SK-N-SH (cell line): ENCODE measurements around the gene LONP2. TPM values are rescaled to one million over a fixed set of nuclear protein-coding genes. Genes with fewer than 3 reads are reported as not detected.

ENCODE experiments used
- CTCF ChIA-PET: fragments of 300-600, 350-600 bp; formaldehyde crosslinking; extraction: SDS; loops from one replicate; lab custom pipeline; 2021; lab: Yijun Ruan, JAX
- POLR2A ChIA-PET: fragments of 350-600 bp; sonication (Branson Sonifier 250); formaldehyde crosslinking; extraction: SDS; loops from one replicate; lab custom pipeline; 2020; ENCODE audit warnings: antibody characterized with exemption, inconsistent platforms; lab: Yijun Ruan, JAX
- DNase-seq: peaks from one replicate; pipeline ENCODE4 v3.0.0; 2012
- H2AFZ ChIP-seq: fragments of 200-600 bp; sonication (generic); 2 replicates; pipeline ENCODE4 v1.8.1; 2016; ENCODE audit warnings: antibody characterized with exemption, mild to moderate bottlenecking, low read depth
- H3F3A ChIP-seq: fragments of 200-600 bp; sonication (generic); replicated peaks from 2 replicates; pipeline ENCODE3; 2016; ENCODE audit warnings: antibody characterized with exemption, mild to moderate bottlenecking; ENCODE audit not compliant: insufficient read depth
- H3K27ac ChIP-seq, 2 experiments: fragments of 200-500 bp in 1 of 2; fragments of 200-600 bp in 1 of 2; sonication (Bioruptor generic) in 1 of 2; sonication (generic), shearing (Covaris generic) in 1 of 2; 2 replicates each; pipeline versions ENCODE4 v1.5.1 to v1.6.1; 2014 to 2016; ENCODE audit warnings: low read depth in 2 of 2, inconsistent platforms in 1 of 2, low read length in 1 of 2, mild to moderate bottlenecking in 1 of 2, mixed read lengths in 1 of 2
- H3K27me3 ChIP-seq: fragments of 200-600 bp; sonication (generic), shearing (Covaris generic); 2 replicates; pipeline ENCODE4 v1.6.1; 2016; ENCODE audit warnings: mixed run types; ENCODE audit not compliant: insufficient read depth
- H3K36me3 ChIP-seq, 2 experiments: fragments of 200-500 bp in 1 of 2; fragments of 200-600 bp in 1 of 2; sonication (Bioruptor generic) in 1 of 2; sonication (generic) in 1 of 2; replicated peaks in 1 of 2; 2 replicates each; pipeline versions ENCODE3 to v1.5.1; 2014 to 2016; ENCODE audit warnings: low read length in 1 of 2, mild to moderate bottlenecking in 1 of 2; ENCODE audit not compliant: insufficient read depth in 2 of 2, control insufficient read depth in 1 of 2
- H3K4me1 ChIP-seq, 2 experiments: fragments of 200-500 bp in 1 of 2; fragments of 200-600 bp in 1 of 2; sonication (Bioruptor generic) in 1 of 2; sonication (generic), shearing (Covaris generic) in 1 of 2; 2 replicates each; pipeline versions ENCODE4 v1.5.1 to v1.6.1; 2014 to 2016; ENCODE audit warnings: low read depth in 1 of 2, low read length in 1 of 2, mixed run types in 1 of 2; ENCODE audit not compliant: insufficient read depth in 2 of 2, control insufficient read depth in 1 of 2
- H3K4me2 ChIP-seq: fragments of 200-600 bp; sonication (generic), shearing (Covaris generic); 2 replicates; pipeline ENCODE4 v1.6.1; 2017; ENCODE audit warnings: mixed run types
- H3K4me3 ChIP-seq, 2 experiments: fragments of 200-500 bp in 1 of 2; fragments of 200-600 bp in 1 of 2; sonication (Bioruptor generic) in 1 of 2; sonication (generic), shearing (Covaris generic) in 1 of 2; 2 replicates each; pipeline versions ENCODE4 v1.5.1 to v1.8.1; 2014 to 2016; ENCODE audit warnings: low read depth in 2 of 2, inconsistent platforms in 1 of 2, low read length in 1 of 2, mild to moderate bottlenecking in 1 of 2, mixed read lengths in 1 of 2, moderate library complexity in 1 of 2
- H3K79me2 ChIP-seq: fragments of 200-600 bp; sonication (generic); 2 replicates; pipeline ENCODE4 v1.8.1; 2017; ENCODE audit warnings: mild to moderate bottlenecking; ENCODE audit not compliant: insufficient read depth
- H3K9ac ChIP-seq: fragments of 200-600 bp; sonication (generic); 2 replicates; pipeline ENCODE4 v1.6.1; 2017; ENCODE audit warnings: mixed run types
- H3K9me2 ChIP-seq: fragments of 200-600 bp; sonication (generic); 2 replicates; pipeline ENCODE4 v1.6.1; 2017; ENCODE audit warnings: mixed run types
- H3K9me3 ChIP-seq: fragments of 200-600 bp; sonication (generic); 2 replicates; pipeline ENCODE4 v1.6.1; 2017; ENCODE audit warnings: mixed run types, mild to moderate bottlenecking, moderate library complexity
- H4K20me1 ChIP-seq: fragments of 200-600 bp; sonication (generic); 2 replicates; pipeline ENCODE4 v1.6.1; 2017; ENCODE audit warnings: mild to moderate bottlenecking, mixed run types; ENCODE audit not compliant: insufficient read depth
- CTCF ChIP-seq: fragments of 200-600 bp; sonication (generic); IDR thresholded peaks from 2 replicates; pipeline ENCODE4 v1.6.1; 2017; ENCODE audit warnings: antibody characterized with exemption, mild to moderate bottlenecking, moderate library complexity
- FOXJ3 ChIP-seq: sonication (generic); formaldehyde crosslinking; IDR thresholded peaks from 2 replicates; pipeline ENCODE4 v1.5.1; 2020; ENCODE audit warnings: mild to moderate bottlenecking, missing genetic modification reagents
- GABPA ChIP-seq: IDR thresholded peaks from 2 replicates; pipeline ENCODE4 v1.4.0; 2012; ENCODE audit warnings: low read depth, mild to moderate bottlenecking
- IRF3 ChIP-seq: fragments of 150-350 bp; IDR thresholded peaks from 2 replicates; pipeline ENCODE4 v1.6.1; 2016; ENCODE audit warnings: mild to moderate bottlenecking, low read depth, low read length
- MAX ChIP-seq: IDR thresholded peaks from 2 replicates; pipeline ENCODE4 v1.4.0; 2012; ENCODE audit warnings: low read depth
- NFIC ChIP-seq: IDR thresholded peaks from 2 replicates; pipeline ENCODE4 v1.4.0; 2012; ENCODE audit warnings: borderline replicate concordance
- RAD21 ChIP-seq: IDR thresholded peaks from 2 replicates; pipeline ENCODE4 v1.6.1; 2012; ENCODE audit warnings: mild to moderate bottlenecking, low read length
- REST ChIP-seq: IDR thresholded peaks from 2 replicates; pipeline ENCODE4 v1.6.1; 2012; ENCODE audit warnings: mild to moderate bottlenecking, low read depth, low read length, moderate library complexity
- SIN3A ChIP-seq: IDR thresholded peaks from 2 replicates; pipeline ENCODE4 v1.6.1; 2012; ENCODE audit warnings: low read depth, mild to moderate bottlenecking, low read length, moderate library complexity, borderline replicate concordance
- TCF12 ChIP-seq: IDR thresholded peaks from 2 replicates; pipeline ENCODE4 v1.4.0; 2012
- TEAD4 ChIP-seq: IDR thresholded peaks from 2 replicates; pipeline ENCODE4 v1.4.0; 2012; ENCODE audit warnings: mild to moderate bottlenecking, borderline replicate concordance; ENCODE audit not compliant: insufficient read depth
- USF2 ChIP-seq: fragments of 150-350 bp; IDR thresholded peaks from 2 replicates; pipeline ENCODE4 v1.6.1; 2017; ENCODE audit warnings: antibody characterized with exemption, low read length, low read depth, borderline replicate concordance
- YY1 ChIP-seq: IDR thresholded peaks from 2 replicates; pipeline ENCODE4 v1.4.0; 2012; ENCODE audit warnings: low read depth, mild to moderate bottlenecking
- WGBS: methylation state at CpG from one replicate; pipeline ENCODE4 v1.1.6; 2017; ENCODE audit warnings: low lambda C conversion rate; 5-methylcytosine and 5-hydroxymethylcytosine counted together
- polyA plus RNA-seq, 3 experiments: library from polyadenylated mRNA; depleted of rRNA; stranded (reverse); fragments of >200 nt; gene quantifications; 2 replicates each; pipeline ENCODE4 v1.2.3, GENCODE V29; 2012

The LONP2 gene
- polyA plus RNA-seq, 1 of the 3 experiments (the other 2 are of a cell fraction) = 22.4 TPM

GRCh38 chr16:48282636-48283263 lies 38.6 kb downstream of the LONP2 start (continued):
- TF ChIP-seq MAX (no peak), USF2 (no peak), CTCF (no peak), SIN3A (no peak)

- DNase-seq = no peak
- H3K4me3 ChIP-seq = no peak overlapping the region
- H3K4me1 ChIP-seq = no peaks in the 10 kb centered on the region
- H3F3A ChIP-seq = no peaks in the 10 kb centered on the region
- CTCF ChIA-PET = no interaction called here
- no peak overlapping the region for H3K4me2 ChIP-seq
- H3K9me2 ChIP-seq = no peaks in the 10 kb centered on the region
- peaks cover 8% of the 10 kb centered on the region for H3K9me3 ChIP-seq
- H2AFZ ChIP-seq = no peak overlapping the region
- peaks cover 4% of the 10 kb centered on the region; the same call in 1 of the 2 replicates for H3K79me2 ChIP-seq
- H3K36me3 ChIP-seq = peaks cover 43 to 49% of the 10 kb centered on the region in 2 experiments
- no peak overlapping the region for H3K9ac ChIP-seq
- 98% methylated on average over 4 of the region's 4 CpGs for WGBS
- TF ChIP-seq RAD21 (no peak), TEAD4 (no peak), IRF3 (no peak), YY1 (no peak), GABPA (no peak), TCF12 (no peak), FOXJ3 (CRISPR knock-in tag) (no peak), NFIC (no peak), REST (no peak), CTCF (no peak)
- TF ChIP-seq, all 33 proteins: peak for 0
- Histone ChIP-seq H3K27ac (no peak overlapping the region), H3K27me3 (no peaks in the 10 kb centered on the region), H4K20me1 (no peaks in the 10 kb centered on the region)
- POLR2A ChIA-PET = no interaction called here
These were observed 40.8 kb downstream of the LONP2 start for GRCh38 chr16:48284772-48285409.
